Adrenal gland (tissue), 5 donors: ENCODE data around the gene P4HTM.

ENCODE experiments used
- CTCF ChIP-seq, 6 experiments: fragments of 450-650 bp in 4 of 6; fragments of 200-600 bp in 2 of 6; sonication (generic) in 1 of 6; IDR thresholded peaks; 1 replicate in 5 of 6; 2 replicates in 1 of 6; pipeline versions ENCODE4 v1.5.1 to v1.8.0; 2016 to 2021; ENCODE audit warnings: antibody characterized with exemption in 6 of 6, mild to moderate bottlenecking in 2 of 6, moderate library complexity in 1 of 6
- POLR2A ChIP-seq, 2 donors: fragments of 450-650 bp; IDR thresholded peaks; one replicate each; pipeline ENCODE4 v1.6.1; 2017; ENCODE audit warnings: antibody characterized with exemption in 2 of 2, mild to moderate bottlenecking in 2 of 2, moderate library complexity in 1 of 2
- donor health status: DM: no; HTN: no; CAD: no.

- TF ChIP-seq POLR2A (IDR thresholded peaks at IDR 0.05): no peak
- no peak for TF ChIP-seq CTCF (IDR thresholded peaks at IDR 0.05)
Measured at GRCh38 chr3:48963591-48963990, 26.4 kb upstream of the P4HTM start.
